A549 treated with GW870086 at 1 μM for 4 hours (cell line): ENCODE data around the gene ABHD11. TPM values are rescaled to one million over a fixed set of nuclear protein-coding genes. Genes with fewer than 3 reads are reported as not detected.

Experiments used
- total RNA-seq: library from RNA; stranded (reverse); fragments of 200-300 nt; extraction: Qiagen RNA extraction; gene quantifications from 5 replicates; pipeline ENCODE4 v1.2.3, GENCODE V29; 2022; ENCODE audit warnings: low read depth

The ABHD11 gene
- 21.8 to 28.5 TPM (median 26.4 TPM) in 5 replicates for total RNA-seq

GRCh38 chr7:73738612-73739386 is at the start of gene ABHD11:
ABHD11 (minus strand) TSS chr7:73738802; CDS start chr7:73738770, 32 bp downstream.

GRCh38 chr7:73770002-73770859 is 31.6 kb upstream of the ABHD11 start, which contains the start of gene CLDN3:
CLDN3 (minus strand) TSS chr7:73770270; CDS start chr7:73770049, 221 bp downstream.

GRCh38 chr7:73718905-73719805 is 19.4 kb downstream of the ABHD11 start, which contains the start of gene STX1A:
STX1A (minus strand) TSS chr7:73719669; CDS start chr7:73719631, 38 bp downstream.

Other genes with a start within 250 kb of the ABHD11 start
- 47.9 to 58.9 TPM (median 56.2 TPM) in 5 replicates for gene BAZ1B, start 216.5 kb downstream of the ABHD11 start, total RNA-seq
- 60.4 to 75.8 TPM (median 68.4 TPM) in 5 replicates for gene BCL7B, start 181.1 kb downstream of the ABHD11 start, total RNA-seq
- gene TBL2, start 160.2 kb downstream of the ABHD11 start, total RNA-seq: 49.3 to 57.0 TPM (median 50.3 TPM) in 5 replicates
- 1.2 to 1.5 TPM (median 1.3 TPM) in 5 replicates for gene MLXIPL, start 114.3 kb downstream of the ABHD11 start, total RNA-seq
- 4.4 to 7.3 TPM (median 6.6 TPM) in 5 replicates for gene VPS37D, start 71.0 kb downstream of the ABHD11 start, total RNA-seq
- 8.2 to 10.7 TPM (median 10.2 TPM) in 5 replicates for gene DNAJC30, start 55.3 kb downstream of the ABHD11 start, total RNA-seq
- 129 to 166 TPM (median 136 TPM) in 5 replicates for gene BUD23, start 55.2 kb downstream of the ABHD11 start, total RNA-seq
- gene STX1A, start 19.1 kb downstream of the ABHD11 start, total RNA-seq: 75.6 to 95.5 TPM (median 88.3 TPM) in 5 replicates
- gene CLDN3, start 31.5 kb upstream of the ABHD11 start, total RNA-seq: 2.1 to 5.3 TPM (median 3.0 TPM) in 5 replicates
- 5.5 to 7.7 TPM (median 7.4 TPM) in 5 replicates for gene CLDN4, start 92.2 kb upstream of the ABHD11 start, total RNA-seq
- 7.1 to 11.1 TPM (median 10.1 TPM) in 5 replicates for gene METTL27, start 103.7 kb upstream of the ABHD11 start, total RNA-seq
- 0.32 TPM in 1 of 5 replicates, not detected in the others for gene TMEM270, start 122.4 kb upstream of the ABHD11 start, total RNA-seq